Measurements from ENCODE around the gene CAPN1.
"Not testable (repeated sequence)": the region's sequence is repeated elsewhere in the genome, so short reads cannot be mapped to it uniquely, and the experiment has no call there.

The CAPN1 gene

DNA sequence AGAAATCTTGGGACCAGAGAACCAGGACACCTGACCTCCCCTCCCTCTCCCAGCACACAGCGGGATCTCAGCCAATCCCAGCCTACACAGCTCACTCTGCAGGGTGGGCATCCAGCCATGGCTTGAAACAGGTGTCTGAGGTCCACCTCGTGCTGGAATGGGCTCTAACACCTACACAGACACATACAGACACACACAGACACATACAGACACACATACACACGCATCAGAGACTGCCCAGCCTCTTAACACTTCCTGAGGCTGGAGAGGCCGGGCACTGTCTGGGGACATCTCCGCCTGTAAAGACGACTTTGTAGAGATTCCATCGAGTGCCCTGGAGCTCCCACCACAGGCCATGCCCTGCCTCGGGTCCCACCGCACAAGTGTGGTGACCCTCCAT is 36.7 kb downstream of the CAPN1 start:
- no peak for FAIRE-seq

DNA sequence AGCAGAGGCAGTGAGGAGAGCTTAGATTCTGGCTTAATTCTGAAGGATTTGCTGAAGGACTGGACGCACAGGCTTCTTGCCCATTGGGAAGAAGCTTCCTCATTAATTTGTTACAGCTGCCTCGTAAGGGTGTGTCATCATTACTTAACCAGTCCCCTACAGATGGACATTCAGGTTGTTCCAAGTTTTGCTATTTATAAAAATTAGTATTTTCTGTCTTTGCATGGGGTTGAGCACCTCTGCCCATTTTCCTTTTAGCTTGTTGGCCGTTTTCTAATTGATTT is 38.1 kb downstream of the CAPN1 start:
- no peak for FAIRE-seq

GRCh38 chr11:65221026-65221425 is 39.3 kb downstream of the CAPN1 start:
- FAIRE-seq: no peak

DNA sequence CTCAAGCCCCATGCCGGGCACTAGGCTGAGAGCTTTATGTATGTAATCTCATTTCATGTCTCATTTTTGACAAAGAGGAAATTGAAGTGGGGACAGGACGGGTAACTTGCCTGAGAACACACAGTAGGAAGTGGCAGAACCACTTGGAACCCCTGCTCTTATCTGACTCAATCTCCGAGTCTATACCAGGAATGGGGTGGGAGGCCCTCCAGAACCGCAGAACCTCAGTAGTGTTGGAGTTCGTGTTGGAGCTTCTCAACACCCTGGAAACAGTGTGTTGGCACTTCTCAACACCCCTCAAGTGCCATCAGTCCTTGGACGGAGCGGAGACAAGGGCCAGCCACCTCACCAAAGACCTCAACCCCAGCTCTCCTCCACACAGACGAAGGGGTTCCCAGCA is 41.3 kb downstream of the CAPN1 start:
- FAIRE-seq: no peak

- FAIRE-seq: no peak
These were observed 43.2 kb downstream of the CAPN1 start for GRCh38 chr11:65224930-65225278.

DNA sequence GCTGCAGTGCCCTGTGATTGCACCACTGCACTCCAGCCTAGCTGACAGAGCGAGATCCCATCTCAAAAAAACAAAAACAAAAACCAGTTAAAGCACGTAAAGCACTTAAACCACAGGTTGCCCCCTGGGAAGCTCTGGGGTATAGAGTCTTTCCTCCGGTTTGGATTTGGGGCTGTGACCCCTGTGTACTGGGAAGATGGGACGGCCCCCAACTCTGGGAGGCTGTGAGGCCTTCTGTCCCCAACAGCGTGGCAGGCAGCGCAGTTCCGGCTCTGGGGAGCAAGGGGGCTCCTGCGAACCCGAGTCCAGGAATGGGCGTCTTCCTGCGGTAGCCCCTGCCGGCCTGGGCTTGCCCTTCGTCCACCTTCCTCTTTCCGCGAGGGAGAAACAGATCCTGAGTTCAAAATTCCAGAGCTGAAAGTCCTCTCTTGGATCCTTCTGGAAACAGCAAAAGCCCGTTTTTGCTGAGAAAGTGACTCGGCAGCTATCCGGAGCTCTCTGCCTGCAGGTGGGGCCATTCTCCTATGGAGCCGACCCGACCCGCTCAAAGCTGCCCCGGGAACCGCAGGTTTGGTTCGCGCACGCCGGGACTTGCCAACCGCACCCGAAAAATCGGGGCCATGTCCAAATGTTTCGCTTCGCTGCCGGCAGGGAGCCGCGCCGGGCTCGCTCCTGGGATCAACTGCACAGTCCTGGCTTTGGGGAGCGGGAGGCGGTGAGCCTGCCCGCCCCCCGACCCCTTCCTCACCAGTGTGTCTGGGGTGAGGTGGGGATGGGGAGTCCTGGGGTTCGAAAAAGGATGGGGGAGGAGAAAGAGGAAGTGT is 43.8 kb downstream of the CAPN1 start:
- no peak for FAIRE-seq

- no peak for FAIRE-seq
These were observed 44.3 kb downstream of the CAPN1 start for GRCh38 chr11:65226103-65226442.

GRCh38 chr11:65227879-65228278 is 46.2 kb downstream of the CAPN1 start:
- FAIRE-seq: no peak

DNA sequence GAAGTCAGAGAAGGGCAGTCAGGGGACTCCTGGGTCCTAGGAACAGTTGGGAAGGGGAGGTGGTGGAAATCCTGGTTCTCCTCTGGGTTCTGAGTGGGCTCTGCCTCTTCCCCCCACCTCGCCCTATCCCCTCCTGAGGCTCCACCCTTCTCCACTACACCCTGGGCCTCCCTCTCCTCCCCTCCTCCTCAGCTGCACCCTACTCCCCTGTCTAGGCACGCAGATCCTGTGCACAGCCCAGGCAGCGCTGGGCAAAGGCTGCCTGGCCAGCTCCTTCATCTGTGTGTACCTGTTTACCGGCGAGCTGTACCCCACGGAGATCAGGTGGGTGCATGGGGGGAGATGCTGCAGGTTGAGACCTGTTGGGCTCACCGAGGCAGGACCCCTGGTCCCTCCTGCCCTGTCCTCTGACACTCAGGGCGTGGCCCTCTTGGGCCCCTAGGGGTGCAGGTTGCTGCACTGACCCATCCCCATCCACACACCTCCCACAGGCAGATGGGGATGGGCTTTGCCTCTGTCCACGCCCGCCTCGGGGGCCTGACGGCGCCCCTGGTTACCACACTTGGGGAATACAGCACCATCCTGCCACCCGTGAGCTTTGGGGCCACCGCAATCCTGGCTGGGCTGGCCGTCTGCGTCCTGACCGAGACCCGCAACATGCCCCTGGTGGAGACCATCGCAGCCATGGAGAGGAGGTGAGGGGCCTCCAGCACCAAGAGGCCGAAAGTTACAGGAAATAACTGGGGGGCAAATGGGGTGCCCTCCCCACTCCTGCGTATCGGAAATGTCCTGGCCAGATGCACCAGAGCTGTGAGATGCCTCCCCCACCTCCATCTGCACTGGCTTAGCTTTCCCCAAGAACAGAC is 54.7 kb downstream of the CAPN1 start:
- FAIRE-seq: no peak

GRCh38 chr11:65238302-65238701 is 56.6 kb downstream of the CAPN1 start:
- not testable (repeated sequence) for FAIRE-seq

DNA sequence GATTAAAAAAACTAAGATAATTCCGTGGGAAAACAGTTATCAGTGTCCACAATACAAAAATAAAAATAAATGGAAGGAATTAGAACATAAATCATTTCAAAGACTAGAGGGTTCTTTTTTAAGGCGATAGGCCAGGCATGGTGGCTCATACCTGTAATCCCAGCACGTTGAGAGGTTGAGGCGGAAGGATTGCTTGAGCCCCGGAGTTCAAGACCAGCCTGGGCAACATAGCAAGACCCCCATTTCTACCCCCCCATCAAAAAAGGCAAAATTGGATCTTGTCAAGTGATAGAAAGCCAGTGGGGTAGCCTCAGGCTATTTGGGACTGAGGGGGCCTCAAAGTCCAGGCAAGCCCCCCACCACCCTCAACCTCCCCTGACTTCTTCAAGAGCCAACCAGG is 59.4 kb downstream of the CAPN1 start:
- FAIRE-seq: no peak

DNA sequence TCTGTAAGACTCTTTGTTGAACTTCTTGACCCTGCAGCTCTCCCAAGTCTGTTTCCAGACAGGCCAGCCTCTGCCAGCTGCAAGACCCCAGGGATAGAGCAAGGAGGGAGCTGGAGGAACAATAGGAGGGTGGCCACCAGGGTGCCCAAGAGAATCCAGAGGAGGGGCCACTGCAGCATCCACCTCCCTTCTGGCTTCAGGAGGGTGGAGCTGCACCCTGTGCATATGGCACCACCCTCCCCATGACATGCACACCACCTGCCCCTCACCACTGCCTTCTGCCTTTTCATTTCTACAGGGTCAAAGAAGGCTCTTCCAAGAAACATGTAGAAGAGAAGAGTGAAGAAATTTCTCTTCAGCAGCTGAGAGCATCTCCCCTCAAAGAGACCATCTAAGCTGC is 60.0 kb downstream of the CAPN1 start:
- no peak for FAIRE-seq

GRCh38 chr11:65242389-65242788 is 60.7 kb downstream of the CAPN1 start:
- FAIRE-seq: no peak

DNA sequence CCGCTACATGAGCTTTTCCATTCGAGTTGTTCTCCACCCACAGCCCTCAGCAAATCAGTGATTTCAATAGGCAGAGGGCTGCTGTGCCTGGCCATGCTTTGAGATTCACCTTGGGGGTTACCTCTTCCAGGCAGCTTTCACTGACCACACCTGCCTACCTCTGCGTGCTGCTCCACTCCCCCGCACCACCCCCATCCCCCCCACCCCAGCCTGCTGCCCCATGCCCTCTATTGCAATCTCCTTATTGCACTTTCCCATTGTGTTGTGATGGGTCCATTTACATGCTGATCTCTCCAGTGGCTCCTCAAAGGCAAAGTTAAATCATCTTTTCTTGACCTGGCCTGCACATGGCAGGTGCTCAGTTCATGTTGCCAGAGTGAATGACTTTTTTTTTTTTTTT is 62.1 kb downstream of the CAPN1 start:
- no peak for FAIRE-seq

DNA sequence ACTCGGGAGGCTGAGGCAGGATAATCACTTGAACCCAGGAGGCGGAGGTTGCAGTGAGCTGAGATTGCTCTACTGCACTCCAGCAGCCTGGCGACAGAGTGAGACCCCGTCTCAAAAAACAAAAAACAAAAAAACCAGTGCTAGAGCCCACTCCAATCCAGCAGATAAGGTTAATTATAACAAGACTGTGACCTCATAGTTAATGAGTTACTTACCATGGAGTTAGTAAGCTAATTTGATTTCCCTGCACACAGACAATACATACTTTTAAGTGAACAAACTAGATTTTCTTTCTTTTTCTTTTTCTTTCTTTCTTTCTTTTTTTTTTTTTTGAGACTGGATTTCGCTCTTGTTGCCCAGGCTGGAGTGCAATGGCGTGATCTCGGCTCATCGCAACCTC is 63.3 kb downstream of the CAPN1 start:
- FAIRE-seq: not testable (repeated sequence)

- no peak for FAIRE-seq
These were observed 64.8 kb downstream of the CAPN1 start for GRCh38 chr11:65246506-65246905.

DNA sequence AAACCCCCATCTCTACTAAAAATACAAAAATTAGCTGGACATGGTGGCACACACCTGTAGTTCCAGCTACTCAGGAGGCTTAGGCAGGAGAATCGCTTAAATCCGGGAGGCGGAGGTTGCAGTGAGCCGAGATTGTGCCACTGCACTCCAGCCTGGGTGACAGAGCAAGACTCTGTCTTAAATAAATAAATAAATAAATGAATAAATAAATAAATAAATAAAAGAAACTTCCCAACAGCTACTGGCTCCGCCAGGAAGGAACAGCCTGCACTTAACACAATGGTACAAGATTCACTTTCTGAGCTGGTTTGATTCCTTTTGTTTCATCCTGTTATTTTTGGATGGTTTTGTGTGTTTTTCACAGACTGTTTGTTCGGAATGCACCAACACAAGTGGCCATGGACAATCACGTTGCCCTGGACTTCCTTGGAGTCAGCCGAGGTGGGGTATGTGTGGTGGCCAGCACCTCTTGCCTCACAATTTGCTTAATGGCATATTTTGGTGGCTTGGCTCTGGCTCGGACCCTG is 66.5 kb downstream of the CAPN1 start:
- FAIRE-seq: not testable (repeated sequence)

DNA sequence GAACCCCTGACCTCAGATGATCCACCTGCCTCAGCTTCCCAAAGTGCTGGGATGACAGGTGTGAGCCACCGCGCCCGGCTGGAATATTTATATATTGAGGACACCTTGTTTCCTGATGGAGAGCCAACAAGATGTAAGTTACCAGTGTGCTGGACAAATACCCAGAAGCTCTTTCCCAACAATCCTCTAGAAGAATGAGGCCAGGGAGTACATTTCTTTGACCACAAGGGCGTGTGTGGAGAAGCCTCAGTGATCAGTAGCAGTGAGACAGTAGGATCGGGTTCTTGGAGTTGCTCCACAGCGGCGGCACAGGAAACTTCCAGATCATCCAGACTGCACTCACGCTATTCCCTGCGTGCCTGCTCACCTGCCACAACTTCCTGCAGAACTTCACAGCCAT is 69.7 kb downstream of the CAPN1 start:
- FAIRE-seq: no peak

- FAIRE-seq: no peak
These were observed 73.0 kb downstream of the CAPN1 start for GRCh38 chr11:65254724-65255123.

DNA sequence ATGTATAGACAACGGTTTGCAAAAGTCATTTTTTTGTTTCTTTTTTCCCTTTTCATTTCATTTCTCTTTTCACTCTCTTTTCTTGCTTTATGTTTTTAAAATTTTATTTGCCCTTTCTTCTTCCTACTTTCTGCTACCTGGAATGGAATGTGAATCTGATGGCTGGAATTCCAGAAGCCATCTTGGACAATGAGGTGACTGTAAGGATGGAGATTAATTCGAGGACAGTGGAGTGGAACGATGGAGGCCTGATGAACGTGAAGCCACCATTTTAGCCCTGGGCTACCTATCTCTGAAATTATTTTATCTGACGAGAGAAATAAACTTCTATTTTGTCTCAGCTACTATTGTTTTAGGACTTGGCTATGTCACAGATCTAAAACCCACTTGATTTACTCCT is 77.3 kb downstream of the CAPN1 start:
- FAIRE-seq: no peak

- no peak for FAIRE-seq
These were observed 78.6 kb downstream of the CAPN1 start for GRCh38 chr11:65260302-65260701.

DNA sequence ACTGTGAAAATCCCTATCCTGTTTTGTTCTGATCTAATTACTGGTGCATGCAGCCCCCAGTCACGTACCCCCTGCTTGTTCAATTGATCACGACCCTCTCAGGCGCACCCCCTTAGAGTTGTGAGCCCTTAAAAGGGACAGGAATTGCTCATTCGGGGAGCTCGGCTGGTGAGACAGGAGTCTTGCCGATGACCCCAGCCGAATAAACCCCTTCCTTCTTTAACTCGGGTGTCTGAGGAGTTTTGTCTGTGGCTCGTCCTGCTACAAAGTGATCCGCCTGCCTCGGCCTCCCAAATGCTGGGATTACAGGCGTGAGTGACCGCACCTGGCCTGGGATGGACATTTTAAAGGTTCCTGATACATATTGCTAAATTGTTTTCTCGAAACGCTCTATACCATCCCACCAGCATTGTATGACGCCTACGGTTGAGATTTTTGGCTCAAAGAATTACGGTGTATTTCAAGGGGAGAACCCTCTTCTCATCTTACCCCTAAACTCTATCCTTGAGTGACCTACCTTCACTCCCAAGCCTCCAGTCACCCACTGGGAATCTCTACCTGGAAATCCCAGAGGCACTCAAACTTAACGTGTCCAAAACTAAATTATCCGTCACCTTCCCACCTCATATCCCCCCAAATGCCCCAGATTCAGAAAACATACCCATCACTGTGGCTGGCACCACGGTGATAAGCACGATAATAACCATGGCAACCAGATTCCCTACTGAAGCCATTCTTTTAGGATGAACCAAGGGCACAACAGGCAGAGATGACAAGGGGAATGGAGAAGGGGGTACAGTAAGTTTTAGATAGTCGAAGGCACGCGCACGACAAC is 79.2 kb downstream of the CAPN1 start:
- FAIRE-seq: no peak

Measured in endometrium (tissue), 2 donors.